ENCODE measurements around the gene CCDC77.

The CCDC77 gene

DNA sequence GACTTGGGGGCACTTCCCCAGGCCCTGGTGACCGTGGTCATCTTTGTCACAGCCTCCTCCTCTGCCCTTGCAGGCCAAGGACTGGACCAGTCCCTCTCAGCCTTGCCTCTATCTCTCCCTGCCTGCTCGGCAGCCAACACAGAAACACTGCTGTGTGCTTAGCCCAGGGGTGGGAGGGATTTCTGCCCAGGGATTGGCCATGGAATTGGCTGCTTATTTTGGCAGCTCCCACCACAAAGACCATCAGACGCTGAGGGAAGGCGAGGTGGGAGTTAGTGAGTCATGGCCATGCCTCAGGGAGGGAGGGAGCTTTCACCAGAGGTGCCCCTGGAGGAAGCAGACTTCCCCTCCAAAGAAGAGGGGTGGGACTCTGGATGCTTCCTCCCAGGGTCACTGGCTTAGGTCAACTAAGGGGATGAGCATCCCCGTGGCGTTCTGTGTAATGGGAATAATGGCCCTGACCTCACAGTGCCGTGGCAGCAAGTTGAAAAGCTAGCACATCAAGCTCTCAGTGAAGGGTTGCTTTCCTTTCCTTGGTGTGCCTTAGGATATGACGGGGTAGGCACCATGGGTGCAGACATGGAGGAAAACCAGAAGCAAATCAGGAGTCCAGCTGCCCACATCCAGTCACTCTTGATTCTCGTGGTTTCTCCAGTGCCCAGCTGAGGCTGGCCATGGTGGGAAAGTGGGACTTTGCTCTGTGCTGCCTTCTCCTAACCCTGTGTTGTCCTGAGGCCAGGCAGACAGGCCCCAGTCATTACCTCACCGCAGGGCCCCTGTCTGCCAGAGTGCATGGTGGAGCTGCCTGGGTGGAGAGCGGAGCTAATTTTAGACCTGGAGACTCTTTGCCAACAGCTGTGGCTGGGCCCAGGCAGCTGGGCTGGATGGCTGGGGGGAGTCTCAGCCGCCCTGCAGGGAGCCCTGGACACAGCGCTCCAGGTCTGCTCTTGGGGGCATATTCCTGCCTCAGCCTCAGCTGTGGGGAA lies 79.7 kb downstream of the CCDC77 start:
- DNase-seq (ENCODE audit: low read depth), result no peak

DNA sequence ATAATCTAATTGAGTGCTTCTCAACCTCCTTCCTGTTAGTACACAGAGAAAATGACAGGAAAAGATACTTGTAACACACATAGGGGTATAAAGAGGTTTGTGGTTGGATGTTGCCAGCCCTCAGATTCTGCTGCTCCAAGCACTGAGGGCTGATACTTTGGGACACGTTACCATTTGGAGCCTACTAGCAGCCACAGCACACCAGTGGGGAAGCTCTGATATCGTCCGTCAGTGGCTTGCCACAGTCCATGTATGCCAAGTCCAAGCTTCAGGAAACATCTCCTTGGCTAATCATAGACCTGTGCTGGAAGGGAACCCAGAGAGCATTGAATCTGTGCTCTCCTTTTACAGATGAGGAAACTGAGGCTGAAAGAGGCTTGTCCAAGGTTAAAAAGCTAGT lies 80.6 kb downstream of the CCDC77 start:
- DNase-seq (ENCODE audit: low read depth), result no peak

DNA sequence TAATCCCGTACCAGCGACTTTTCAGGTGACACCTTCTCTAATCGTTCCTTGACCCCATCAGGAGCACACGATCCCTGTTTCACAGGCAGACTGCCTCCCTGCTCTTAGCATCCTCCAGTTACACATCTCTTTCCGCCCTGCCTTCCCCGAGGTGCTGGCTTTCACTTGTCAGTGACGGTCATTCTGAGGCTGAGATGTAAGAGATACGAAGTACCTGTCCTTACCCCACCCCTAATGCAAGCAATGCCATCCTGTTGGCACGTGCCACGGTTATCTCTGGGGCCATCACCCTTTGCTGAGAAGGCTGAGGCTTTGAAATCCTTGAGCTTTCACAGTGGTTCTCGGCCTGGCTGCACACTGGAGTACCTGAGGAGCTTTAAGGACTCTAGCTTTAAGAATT lies 82.7 kb downstream of the CCDC77 start:
- no peak for DNase-seq (ENCODE audit: low read depth)

- no peak for DNase-seq (ENCODE audit: low read depth)
Observed at GRCh38 chr12:490260-490659, 88.8 kb downstream of the CCDC77 start.

Measured in ELR (cell line).